H9 (cell line): Measurements from ENCODE around the gene TGFA. TPM values are rescaled to one million over a fixed set of nuclear protein-coding genes. Genes with fewer than 3 reads are reported as not detected.
A peak's percentile ranks its signal among the peaks of the same experiment; 100 is the strongest.

ENCODE experiments used
- DNase-seq: peaks from one replicate; pipeline ENCODE4 v3.0.0-alpha.2; 2017
- H2AFZ ChIP-seq: one replicate; pipeline ENCODE4 v1.6.1; 2013; ENCODE audit warnings: mild to moderate bottlenecking, low read length, control low read depth, moderate library complexity
- H2AK5ac ChIP-seq: 2 replicates; pipeline ENCODE4 v1.6.1; 2013; ENCODE audit warnings: low read length, control low read depth, mixed read lengths; ENCODE audit not compliant: insufficient read length
- H2BK120ac ChIP-seq: one replicate; pipeline ENCODE4 v1.6.1; 2013; ENCODE audit warnings: low read depth, mild to moderate bottlenecking, low read length, control low read depth, inconsistent platforms; ENCODE audit not compliant: poor library complexity, severe bottlenecking
- H2BK12ac ChIP-seq: 2 replicates; pipeline ENCODE4 v1.6.1; 2013; ENCODE audit warnings: low read length, control low read depth, mixed read lengths, low read depth; ENCODE audit not compliant: insufficient read length
- H2BK15ac ChIP-seq: 2 replicates; pipeline ENCODE4 v1.6.1; 2013; ENCODE audit warnings: low read depth, low read length, control low read depth
- H2BK20ac ChIP-seq: one replicate; pipeline ENCODE4 v1.6.1; 2013; ENCODE audit warnings: low read depth, mild to moderate bottlenecking, low read length, control low read depth, inconsistent platforms; ENCODE audit not compliant: poor library complexity, severe bottlenecking
- H2BK5ac ChIP-seq: 2 replicates; pipeline ENCODE4 v1.6.1; 2013; ENCODE audit warnings: low read length, control low read depth, mixed read lengths; ENCODE audit not compliant: insufficient read length
- H3K14ac ChIP-seq: 2 replicates; pipeline ENCODE4 v1.6.1; 2013; ENCODE audit warnings: low read length, control low read depth; ENCODE audit not compliant: insufficient read depth
- H3K18ac ChIP-seq: 2 replicates; pipeline ENCODE4 v1.6.1; 2013; ENCODE audit warnings: low read depth, mild to moderate bottlenecking, mixed read lengths, low read length, control low read depth; ENCODE audit not compliant: insufficient read length
- H3K23ac ChIP-seq: 2 replicates; pipeline ENCODE4 v1.6.1; 2013; ENCODE audit warnings: low read length, control low read depth, mixed read lengths, low read depth; ENCODE audit not compliant: insufficient read length
- H3K23me2 ChIP-seq: 2 replicates; pipeline ENCODE4 v1.6.1; 2013; ENCODE audit warnings: low read depth, mild to moderate bottlenecking, mixed read lengths, low read length, control low read depth; ENCODE audit not compliant: insufficient read length, poor library complexity, severe bottlenecking
- H3K27ac ChIP-seq: 2 replicates; pipeline ENCODE4 v1.5.1; 2013; ENCODE audit warnings: low read length, control low read depth, mixed read lengths, low read depth; ENCODE audit not compliant: insufficient read length
- H3K27me3 ChIP-seq: 2 replicates; pipeline ENCODE4 v1.6.1; 2013; ENCODE audit warnings: low read length, control low read depth, inconsistent platforms; ENCODE audit not compliant: insufficient read depth
- H3K4ac ChIP-seq: 2 replicates; pipeline ENCODE4 v1.6.1; 2013; ENCODE audit warnings: low read depth, mild to moderate bottlenecking, control low read depth, inconsistent platforms, low read length, moderate library complexity
- H3K4me1 ChIP-seq: 2 replicates; pipeline ENCODE4 v1.6.1; 2013; ENCODE audit warnings: low read length, control low read depth, inconsistent platforms; ENCODE audit not compliant: insufficient read depth
- H3K4me2 ChIP-seq: 2 replicates; pipeline ENCODE4 v1.6.1; 2013; ENCODE audit warnings: low read length, control low read depth, mixed read lengths; ENCODE audit not compliant: insufficient read length, insufficient read depth
- H3K56ac ChIP-seq: 2 replicates; pipeline ENCODE4 v1.6.1; 2013; ENCODE audit warnings: low read depth, mild to moderate bottlenecking, mixed read lengths, low read length, control low read depth; ENCODE audit not compliant: insufficient read length
- H3K79me1 ChIP-seq: 2 replicates; pipeline ENCODE4 v1.6.1; 2013; ENCODE audit warnings: low read depth, mild to moderate bottlenecking, moderate library complexity, low read length, control low read depth, inconsistent platforms; ENCODE audit not compliant: insufficient read depth, poor library complexity, severe bottlenecking
- H3K79me2 ChIP-seq: 2 replicates; pipeline ENCODE4 v1.6.1; 2013; ENCODE audit warnings: low read length, control low read depth, inconsistent platforms; ENCODE audit not compliant: insufficient read depth
- H3K9ac ChIP-seq: 2 replicates; pipeline ENCODE4 v1.6.1; 2013; ENCODE audit warnings: low read length, control low read depth, mixed read lengths; ENCODE audit not compliant: insufficient read length; ENCODE audit errors: extremely low read depth
- H3K9me3 ChIP-seq: one replicate; pipeline ENCODE4 v1.6.1; 2013; ENCODE audit warnings: low read depth, low read length, inconsistent platforms; ENCODE audit not compliant: control insufficient read depth
- H3T11ph ChIP-seq: one replicate; pipeline ENCODE4 v1.6.1; 2013; ENCODE audit warnings: mild to moderate bottlenecking, low read length, control low read depth, inconsistent platforms
- H4K20me1 ChIP-seq: one replicate; pipeline ENCODE4 v1.6.1; 2013; ENCODE audit not compliant: control insufficient read depth, insufficient read length, insufficient read depth
- H4K5ac ChIP-seq: 2 replicates; pipeline ENCODE4 v1.6.1; 2013; ENCODE audit warnings: low read depth, mild to moderate bottlenecking, mixed read lengths, low read length, control low read depth; ENCODE audit not compliant: insufficient read length
- H4K8ac ChIP-seq: replicated peaks from 2 replicates; pipeline ENCODE4 v1.6.1; 2013; ENCODE audit warnings: low read length, control low read depth, mixed read lengths, low read depth; ENCODE audit not compliant: insufficient read length
- H4K91ac ChIP-seq: 2 replicates; pipeline ENCODE4 v1.6.1; 2013; ENCODE audit warnings: low read depth, mild to moderate bottlenecking, moderate library complexity, mixed read lengths, low read length, control low read depth; ENCODE audit not compliant: insufficient read length
- H3K27ac Mint-ChIP-seq, 3 experiments: 2 replicates in 2 of 3; 3 replicates in 1 of 3; pipeline ENCODE4 v1.8.0; 2020 to 2021; ENCODE audit warnings: mixed read lengths in 3 of 3, mild to moderate bottlenecking in 1 of 3, moderate library complexity in 1 of 3
- H3K27me3 Mint-ChIP-seq: 2 replicates; pipeline ENCODE4 v1.8.0; 2021; ENCODE audit warnings: low read depth, mild to moderate bottlenecking, moderate library complexity, mixed read lengths
- H3K36me3 Mint-ChIP-seq, 3 experiments: 2 replicates in 2 of 3; 3 replicates in 1 of 3; pipeline ENCODE4 v1.8.0; 2020 to 2021; ENCODE audit warnings: low read depth in 3 of 3, mixed read lengths in 3 of 3; ENCODE audit not compliant: insufficient read depth in 1 of 3
- H3K4me1 Mint-ChIP-seq, 2 experiments: 2 replicates each; pipeline ENCODE4 v1.8.0; 2020; ENCODE audit warnings: mixed read lengths in 2 of 2
- H3K4me3 Mint-ChIP-seq, 2 experiments: 2 replicates in 1 of 2; 3 replicates in 1 of 2; pipeline ENCODE4 v1.8.0; 2020 to 2021; ENCODE audit warnings: mild to moderate bottlenecking in 2 of 2, mixed read lengths in 2 of 2, moderate library complexity in 1 of 2
- H3K9me3 Mint-ChIP-seq, 2 experiments: 2 replicates in 1 of 2; 3 replicates in 1 of 2; pipeline ENCODE4 v1.8.0; 2020; ENCODE audit warnings: mild to moderate bottlenecking in 2 of 2, mixed read lengths in 2 of 2, moderate library complexity in 1 of 2
- CTCF ChIP-seq: fragments of 200-600 bp; sonication (generic); conservative IDR thresholded peaks from 3 replicates; pipeline ENCODE4 v1.8.0; 2021; ENCODE audit warnings: antibody characterized with exemption, mild to moderate bottlenecking
- WGBS: extraction: QIAGEN DNeasy Blood & Tissue Kit; methylation state at CpG from one replicate; pipeline ENCODE4 v1.1.7; 2013; ENCODE audit warnings: missing lambda C conversion rate, low lambda C conversion rate, mixed read lengths; ENCODE audit not compliant: insufficient read length; ENCODE audit errors: extremely low coverage; 5-methylcytosine and 5-hydroxymethylcytosine counted together
- total RNA-seq: library from RNA; stranded (reverse); gene quantifications from 2 replicates; pipeline ENCODE4 v1.2.1, GENCODE V29; 2021

The TGFA gene
- total RNA-seq, 1 experiment from 2014 or later, result 3.3 TPM

- H3K18ac ChIP-seq, result no peak overlapping the region
- no peak overlapping the region for H2BK20ac ChIP-seq
- no peaks in the 10 kb centered on the region for H3K4me1 ChIP-seq
- DNase-seq, result peak; percentile 74
- no peaks in the 10 kb centered on the region for H3K79me1 ChIP-seq
- no peak overlapping the region for H3K4ac ChIP-seq
- no peak overlapping the region for H3K9ac ChIP-seq
- WGBS, result no CpG with 5 or more reads among the region's 7 CpGs
- Mint-ChIP-seq H3K4me1 (peaks cover 4 to 10% of the 10 kb centered on the region in 2 experiments), H3K4me3 (no peak overlapping the region), H3K27ac (no peak overlapping the region), H3K27me3 (peaks cover 9% of the 10 kb centered on the region), H3K36me3 (no peaks in the 10 kb centered on the region), H3K9me3 (no peaks in the 10 kb centered on the region)
- H4K8ac ChIP-seq, result no peak overlapping the region
- H3K27ac ChIP-seq, result no peak overlapping the region
- no peaks in the 10 kb centered on the region for H4K20me1 ChIP-seq
- H3K79me2 ChIP-seq, result no peaks in the 10 kb centered on the region
- H3K23ac ChIP-seq, result no peak overlapping the region
- TF ChIP-seq CTCF, result no peak
- H3T11ph ChIP-seq, result no peak overlapping the region
- no peak overlapping the region for H4K91ac ChIP-seq
- H2BK5ac ChIP-seq, result no peak overlapping the region
- H2AK5ac ChIP-seq, result no peak overlapping the region
- no peak overlapping the region for H2BK120ac ChIP-seq
- no peaks in the 10 kb centered on the region for H3K9me3 ChIP-seq
- H3K56ac ChIP-seq, result no peak overlapping the region
- H3K14ac ChIP-seq, result no peak overlapping the region
- no peak overlapping the region for H2AFZ ChIP-seq
- no peaks in the 10 kb centered on the region for H3K23me2 ChIP-seq
- H3K4me2 ChIP-seq, result no peak overlapping the region
- H4K5ac ChIP-seq, result no peak overlapping the region
- H2BK12ac ChIP-seq, result no peak overlapping the region
- no peaks in the 10 kb centered on the region for H3K27me3 ChIP-seq
- no peak overlapping the region for H2BK15ac ChIP-seq
Observed at GRCh38 chr2:70570041-70570661, 16.5 kb upstream of the TGFA start.
